ENCODE results near the gene MAP3K8.

Gene MAP3K8

GRCh38 chr10:30433730-30434272 lies at the start of gene MAP3K8:
TSS of gene MAP3K8 (plus strand) at chr10:30434184. CDS start at chr10:30438939, 4,755 bp downstream.
- peak; percentile 80 for DNase-seq

- no peak for DNase-seq
Measured at GRCh38 chr10:30384701-30385201, 49.2 kb upstream of the MAP3K8 start.

GRCh38 chr10:30386801-30387588 lies 47.0 kb upstream of the MAP3K8 start:
- DNase-seq, result no peak

GRCh38 chr10:30387646-30388243 lies 46.2 kb upstream of the MAP3K8 start:
- DNase-seq, result peak; percentile 24

GRCh38 chr10:30389543-30389942 lies 44.4 kb upstream of the MAP3K8 start:
- DNase-seq, result no peak

- no peak for DNase-seq
Measured at GRCh38 chr10:30390207-30390606, 43.8 kb upstream of the MAP3K8 start.

- DNase-seq, result no peak
Measured at GRCh38 chr10:30391266-30391665, 42.7 kb upstream of the MAP3K8 start.

GRCh38 chr10:30392564-30392990 lies 41.4 kb upstream of the MAP3K8 start:
- peak; percentile 9 for DNase-seq

- DNase-seq, result no peak
Measured at GRCh38 chr10:30396293-30396692, 37.7 kb upstream of the MAP3K8 start.

- DNase-seq, result no peak
Measured at GRCh38 chr10:30396698-30397097, 37.3 kb upstream of the MAP3K8 start.

GRCh38 chr10:30398193-30398592 lies 35.8 kb upstream of the MAP3K8 start:
- no peak for DNase-seq

- DNase-seq, result no peak
Measured at GRCh38 chr10:30398788-30399187, 35.2 kb upstream of the MAP3K8 start.

GRCh38 chr10:30403494-30403893 lies 30.5 kb upstream of the MAP3K8 start:
- DNase-seq, result no peak

GRCh38 chr10:30404540-30404939 lies 29.4 kb upstream of the MAP3K8 start:
- DNase-seq, result no peak

GRCh38 chr10:30411263-30411662 lies 22.7 kb upstream of the MAP3K8 start:
- DNase-seq, result no peak

GRCh38 chr10:30412901-30413300 lies 21.1 kb upstream of the MAP3K8 start:
- DNase-seq, result no peak

- peak; percentile 7 for DNase-seq
Measured at GRCh38 chr10:30413996-30414576, 19.9 kb upstream of the MAP3K8 start.

GRCh38 chr10:30415593-30415992 lies 18.4 kb upstream of the MAP3K8 start:
- no peak for DNase-seq

- no peak for DNase-seq
Measured at GRCh38 chr10:30417301-30417700, 16.7 kb upstream of the MAP3K8 start.

- no peak for DNase-seq
Measured at GRCh38 chr10:30420266-30420665, 13.7 kb upstream of the MAP3K8 start.

GRCh38 chr10:30420766-30421165 lies 13.2 kb upstream of the MAP3K8 start:
- DNase-seq, result no peak

GRCh38 chr10:30422151-30422695 lies 11.8 kb upstream of the MAP3K8 start:
- DNase-seq, result no peak

- DNase-seq, result peak; percentile 73
Measured at GRCh38 chr10:30422981-30423654, 10.9 kb upstream of the MAP3K8 start.
